Measurements from ENCODE around the gene LRRC30. TPM values are rescaled to one million over a fixed set of nuclear protein-coding genes. Genes with fewer than 3 reads are reported as not detected.

The LRRC30 gene
- total RNA-seq, 1 donor from 2014 or later, result not detected

Other genes with a start within 250 kb of the LRRC30 start
- gene LAMA1, start 113.3 kb upstream of the LRRC30 start, total RNA-seq, result 0.05 TPM

All from Right ventricle myocardium superior (tissue), 1 donor.